ENCODE measurements around the gene ITPR3.
"Not testable (repeated sequence)": the region's sequence is repeated elsewhere in the genome, so short reads cannot be mapped to it uniquely, and the experiment has no call there.

Gene ITPR3

GRCh38 chr6:33613795-33614168 is 7.3 kb upstream of the ITPR3 start:
- DNase-seq (ENCODE audit: low read depth), result peak; percentile 87

DNA sequence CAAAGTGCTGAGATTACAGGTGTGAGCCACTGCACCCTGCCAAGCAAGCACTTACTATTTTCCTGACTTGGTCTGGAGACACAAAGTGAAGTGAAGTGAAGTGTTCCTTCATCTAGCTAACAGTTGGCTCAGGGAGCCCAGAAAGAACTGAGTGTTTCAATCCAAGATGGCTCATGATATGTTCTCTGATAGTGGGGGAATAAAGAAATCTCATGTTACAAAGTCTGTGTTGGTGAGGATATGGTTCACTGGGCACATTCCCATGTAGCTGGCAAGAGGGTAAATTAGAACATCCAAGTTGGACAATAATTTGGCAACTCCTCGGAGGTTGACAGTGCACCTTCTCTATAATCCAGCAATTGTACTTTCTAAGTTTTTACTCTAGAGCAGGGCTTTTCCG is 5.0 kb upstream of the ITPR3 start:
- no peak for DNase-seq (ENCODE audit: low read depth)

- DNase-seq (ENCODE audit: low read depth), result no peak
These were observed 4.2 kb upstream of the ITPR3 start for GRCh38 chr6:33616913-33617312.

GRCh38 chr6:33619166-33619840 is 1.8 kb upstream of the ITPR3 start:
- no peak for DNase-seq (ENCODE audit: low read depth)

- DNase-seq (ENCODE audit: low read depth), result peak; percentile 81
These were observed 815 bp upstream of the ITPR3 start for GRCh38 chr6:33620158-33620855.

DNA sequence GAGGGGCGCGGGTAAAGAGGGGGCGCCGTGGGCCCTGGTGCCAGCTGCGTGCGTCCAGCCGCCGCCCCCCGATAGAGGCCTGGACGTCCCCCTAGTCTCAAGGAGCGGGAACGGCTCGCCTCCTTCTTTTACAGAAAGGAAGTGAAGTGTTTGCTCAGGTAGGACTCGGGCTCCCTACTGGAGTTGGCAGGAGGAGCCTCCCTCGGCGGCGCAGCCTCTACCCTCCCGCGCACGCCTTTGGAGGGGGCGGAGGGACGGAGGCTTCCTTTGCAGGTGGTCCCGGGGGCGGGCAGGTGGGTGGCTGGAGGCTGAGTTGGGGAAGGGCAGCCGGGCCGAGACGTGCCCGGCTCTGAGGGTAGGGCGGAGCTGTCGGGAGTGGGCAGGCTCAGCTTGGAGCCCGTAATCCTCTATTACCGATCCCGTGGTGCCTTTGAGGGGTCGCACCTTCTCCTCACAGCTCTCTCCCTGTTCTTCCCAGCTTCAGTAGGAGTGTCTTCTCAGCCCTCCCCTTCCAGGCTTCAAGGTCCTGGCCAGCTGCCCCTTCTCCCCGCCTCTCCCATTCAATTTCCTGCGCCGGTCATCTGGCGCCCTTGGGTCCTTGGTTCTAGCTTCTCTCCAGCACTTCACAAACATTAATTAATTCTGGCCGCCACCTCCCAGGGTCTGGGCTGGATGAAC is 728 bp downstream of the ITPR3 start:
- DNase-seq (ENCODE audit: low read depth), result peak; percentile 35

DNA sequence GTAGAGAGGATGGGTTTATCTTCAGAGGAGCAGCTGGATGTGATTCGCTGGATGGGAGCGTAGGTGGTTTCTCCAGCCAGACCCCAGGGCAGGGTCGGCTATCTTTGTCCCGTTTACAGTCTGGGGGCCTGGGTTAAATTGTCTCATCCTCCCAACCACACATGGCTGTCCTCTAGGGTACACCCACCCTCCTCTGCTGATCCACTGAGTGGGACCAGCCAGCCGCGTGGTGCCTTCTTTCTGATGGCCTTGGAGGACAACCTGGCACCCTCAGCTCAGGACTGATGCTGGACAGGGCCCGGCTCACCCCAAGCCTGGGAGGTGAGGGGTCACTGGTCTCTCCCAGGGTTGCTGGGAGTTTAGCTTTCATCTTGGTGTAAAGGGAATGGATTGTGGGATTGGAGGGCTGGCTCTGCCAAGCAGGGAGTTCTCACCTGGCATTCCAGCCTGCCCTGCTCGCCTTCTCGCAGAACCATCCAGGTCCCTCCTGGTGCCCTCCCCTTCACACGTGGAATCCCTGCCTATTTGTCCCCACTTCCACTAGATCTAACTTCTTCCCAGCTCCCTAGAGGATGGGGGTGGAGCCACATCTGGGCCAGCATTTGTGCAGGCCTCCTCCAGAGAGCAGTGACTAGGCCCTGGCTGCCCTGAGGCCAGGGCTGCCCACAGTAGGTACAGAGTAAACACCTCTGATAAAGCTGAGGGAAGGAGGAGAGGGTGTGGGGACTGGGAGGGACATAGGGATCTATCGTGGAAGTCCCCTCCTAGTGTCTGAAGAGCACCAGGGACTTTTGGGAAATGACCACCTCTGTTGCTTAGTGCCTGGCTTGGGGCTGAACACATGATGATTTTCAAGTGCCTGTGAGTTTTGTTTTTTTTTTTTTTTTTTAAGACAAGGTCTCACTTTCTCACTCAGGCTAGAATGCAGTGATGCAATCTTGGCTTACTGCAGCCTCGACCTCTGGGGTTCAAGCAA is 1.6 kb downstream of the ITPR3 start:
- DNase-seq (ENCODE audit: low read depth), result peak; percentile 24

DNA sequence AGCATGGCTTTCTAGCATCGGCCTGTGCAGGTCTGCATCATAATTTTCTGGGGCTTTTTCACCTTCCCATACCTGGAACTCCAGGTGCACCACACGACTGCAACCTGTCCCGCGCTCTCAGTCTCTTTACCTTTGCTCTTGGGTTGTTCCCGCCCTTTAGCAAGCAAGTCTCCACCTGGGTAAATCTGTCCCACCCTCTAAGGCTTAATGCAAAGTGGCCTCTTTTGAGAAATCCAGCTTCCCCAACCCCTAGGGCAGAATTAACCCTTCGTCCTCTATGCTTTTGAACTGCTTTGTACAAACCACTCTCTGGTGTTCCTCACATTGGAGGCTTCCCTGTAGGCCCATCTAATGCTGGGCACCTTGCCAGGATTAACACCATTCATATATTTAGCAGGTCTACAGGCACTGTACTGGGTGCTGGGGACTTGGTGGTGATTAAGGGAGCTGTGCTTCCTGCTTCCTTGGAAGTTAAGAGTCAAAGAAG is 2.8 kb downstream of the ITPR3 start:
- DNase-seq (ENCODE audit: low read depth), result no peak

- DNase-seq (ENCODE audit: low read depth), result no peak
These were observed 3.7 kb downstream of the ITPR3 start for GRCh38 chr6:33624856-33625255.

- DNase-seq (ENCODE audit: low read depth), result no peak
These were observed 6.8 kb downstream of the ITPR3 start for GRCh38 chr6:33627876-33628275.

GRCh38 chr6:33628401-33628964 is 7.4 kb downstream of the ITPR3 start:
- no peak for DNase-seq (ENCODE audit: low read depth)

GRCh38 chr6:33630014-33630413 is 8.9 kb downstream of the ITPR3 start:
- DNase-seq (ENCODE audit: low read depth), result no peak

DNA sequence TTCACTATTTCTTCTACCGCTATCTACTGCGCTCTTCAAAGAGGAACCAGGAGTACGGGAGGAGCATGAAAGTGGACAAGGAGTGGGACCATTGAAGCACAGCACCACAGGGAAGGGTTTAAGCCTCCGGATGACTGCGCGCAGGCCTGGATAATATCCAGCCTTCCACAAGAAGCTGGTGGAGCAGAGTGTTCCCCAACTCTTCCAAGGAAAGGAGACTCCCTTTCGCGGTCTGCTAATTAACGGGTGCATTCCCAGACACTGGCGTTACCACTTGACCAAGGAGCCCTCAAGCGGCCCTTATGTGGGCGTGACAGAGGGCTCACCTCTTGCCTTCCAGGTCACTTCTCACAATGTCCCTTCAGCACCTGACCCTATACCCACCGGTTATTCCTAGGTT is 10.4 kb downstream of the ITPR3 start:
- DNase-seq (ENCODE audit: low read depth), result not testable (repeated sequence)

GRCh38 chr6:33631971-33632557 is 10.9 kb downstream of the ITPR3 start:
- no peak for DNase-seq (ENCODE audit: low read depth)

DNA sequence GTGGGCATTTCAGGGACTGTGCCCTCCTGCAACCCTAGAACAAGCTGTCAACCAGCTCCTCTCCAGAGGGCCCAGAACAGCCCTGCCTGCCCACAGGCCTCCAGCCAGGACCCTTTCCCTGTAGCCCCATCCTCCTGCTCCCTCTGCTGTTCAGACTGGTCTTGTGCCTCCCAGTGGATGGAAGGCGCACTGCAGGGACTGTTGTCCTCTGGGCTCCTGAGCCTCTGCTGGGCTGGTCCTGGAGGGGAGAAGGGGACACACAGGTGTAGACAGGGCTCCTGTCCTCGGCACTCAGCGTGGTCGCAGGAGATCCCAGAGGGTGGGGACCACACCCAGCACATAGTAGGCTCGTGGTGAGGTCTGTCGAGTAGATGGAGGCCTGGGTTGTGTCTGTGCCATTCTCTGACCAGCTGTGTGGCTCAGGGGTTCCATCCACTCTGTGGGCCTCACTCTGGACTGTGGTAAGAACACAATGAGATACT is 11.5 kb downstream of the ITPR3 start:
- DNase-seq (ENCODE audit: low read depth), result no peak

GRCh38 chr6:33633084-33633461 is 12.0 kb downstream of the ITPR3 start:
- no peak for DNase-seq (ENCODE audit: low read depth)

DNA sequence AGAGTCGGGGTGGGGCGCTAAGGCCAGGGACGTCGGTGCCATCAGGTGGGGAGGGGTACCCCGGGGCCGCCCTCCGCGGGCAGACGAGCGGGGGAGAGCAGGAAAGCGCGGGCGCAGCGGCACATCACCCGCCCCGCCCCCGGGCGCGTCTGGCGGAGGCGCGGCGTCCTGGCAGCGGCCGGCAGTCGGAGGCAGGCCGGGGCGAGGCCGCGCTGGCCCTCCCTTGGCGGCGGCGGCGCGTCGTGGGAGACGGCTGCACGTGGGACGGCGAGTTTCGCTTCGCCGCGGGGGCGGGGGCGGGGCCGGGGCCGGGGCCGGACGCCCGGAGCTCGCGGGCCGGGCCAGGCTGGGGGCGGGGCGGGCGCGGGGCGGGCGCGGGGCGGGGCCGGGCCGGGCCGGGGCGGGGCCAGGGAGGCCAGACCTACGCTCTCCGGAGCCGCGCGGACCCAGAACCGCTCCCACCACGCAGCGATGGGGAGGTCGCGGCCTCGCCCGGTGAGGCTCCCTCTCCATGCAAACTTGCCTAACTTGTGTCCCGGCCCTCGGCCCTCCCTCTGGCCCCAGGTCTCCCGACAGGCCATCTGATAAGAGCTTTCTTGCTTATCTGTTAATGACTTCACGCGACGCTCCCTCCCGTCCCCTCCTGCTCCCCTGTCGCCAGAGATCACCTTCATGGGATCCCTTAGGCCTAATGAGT is 12.5 kb downstream of the ITPR3 start:
- DNase-seq (ENCODE audit: low read depth), result peak; percentile 68

GRCh38 chr6:33634161-33634727 is 13.1 kb downstream of the ITPR3 start:
- DNase-seq (ENCODE audit: low read depth), result no peak

DNA sequence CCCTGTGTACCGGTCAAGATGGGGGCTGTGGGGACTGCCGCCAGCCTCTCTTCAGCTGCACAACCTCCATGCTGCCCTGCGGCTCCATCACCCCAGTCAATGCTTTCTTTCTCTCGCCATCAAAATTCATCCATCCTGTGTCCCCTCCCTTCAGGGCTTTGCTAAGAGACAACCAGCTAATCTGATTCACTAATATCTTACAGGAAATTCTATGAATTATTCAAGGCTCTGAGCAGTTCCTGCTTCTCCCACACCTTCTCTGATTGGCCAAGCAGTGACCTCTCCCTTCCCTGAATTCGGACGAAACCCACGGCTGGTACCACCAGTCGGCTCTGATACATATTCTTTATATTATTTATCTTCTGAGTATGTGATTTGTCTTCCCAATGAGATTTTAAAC is 13.8 kb downstream of the ITPR3 start:
- no peak for DNase-seq (ENCODE audit: low read depth)

DNA sequence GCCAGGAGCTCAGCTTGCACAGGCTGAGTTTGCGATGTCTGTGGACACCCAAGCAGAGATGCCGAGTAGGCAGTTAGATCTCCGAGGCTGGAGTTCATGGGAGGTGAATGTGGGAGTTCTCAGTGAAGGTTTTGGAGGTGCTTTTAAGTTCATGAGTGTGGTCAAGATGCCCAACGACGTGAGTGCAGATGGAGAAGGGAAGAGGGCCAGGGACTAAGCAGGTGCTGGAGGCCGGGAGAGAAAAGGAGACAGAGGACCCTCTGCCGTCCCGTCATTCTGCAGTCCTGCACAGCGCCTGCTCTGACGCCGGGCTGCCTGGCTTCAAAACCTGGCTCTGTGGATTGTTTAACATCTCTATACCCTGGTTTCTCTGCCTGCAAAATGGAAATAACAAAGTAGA is 15.5 kb downstream of the ITPR3 start:
- no peak for DNase-seq (ENCODE audit: low read depth)

Measured in fibroblast of gingiva (primary cell).